ENCODE measurements around the gene RREB1. TPM values are rescaled to one million over a fixed set of nuclear protein-coding genes. Genes with fewer than 3 reads are reported as not detected.

The RREB1 gene
- total and polyA plus RNA-seq, 2 donors (not counting 3 experiments of a cell fraction or from before 2014, with no cell fraction given): 3.7 to 33.0 TPM

GRCh38 chr6:7071405-7071804 lies 36.4 kb upstream of the RREB1 start:
- Histone ChIP-seq H3K4me2 (ENCODE audit: insufficient read depth, low read length) (no peak overlapping the region), H3K9me3 (replicated peaks; ENCODE audit: control insufficient read depth, insufficient read depth, low read length) (no peaks in the 10 kb centered on the region), H3K4me3 (replicated peaks in 1 of 3; ENCODE audit: insufficient read depth in 1 of 3, low read depth in 1 of 3, low read length in 3 of 3) (no peak overlapping the region), H3K27me3 (ENCODE audit: control insufficient read depth in 2 of 2, insufficient read depth in 2 of 2, low read length in 2 of 2) (no peaks in the 10 kb centered on the region), H3K36me3 (ENCODE audit: control insufficient read depth in 2 of 2, extremely low read depth in 1 of 2, insufficient read depth in 2 of 2, low read length in 2 of 2) (no peaks in the 10 kb centered on the region), H3K9me1 (replicated peaks; ENCODE audit: control insufficient read depth, extremely low read depth, insufficient read depth, low read length) (no peaks in the 10 kb centered on the region), H4K20me1 (replicated peaks; ENCODE audit: control insufficient read depth, extremely low read depth, insufficient read depth, low read length) (no peaks in the 10 kb centered on the region), H3K27ac (ENCODE audit: insufficient read depth, low read depth, low read length) (no peak overlapping the region), H3K4me1 (ENCODE audit: control insufficient read depth, extremely low read depth, insufficient read depth, low read length) (no peaks in the 10 kb centered on the region), H3K9ac (replicated peaks; ENCODE audit: extremely low read depth, insufficient read depth, low read length) (no peak overlapping the region), H2AFZ (ENCODE audit: low read depth, low read length) (no peak overlapping the region), H3K79me2 (ENCODE audit: control insufficient read depth, insufficient read depth, low read length) (no peaks in the 10 kb centered on the region)
- DNase-seq (ENCODE audit: low read depth, low spot score): no peak
- intact Hi-C loops (cut with micrococcal nuclease) (no loop called here), dilution Hi-C loops (cut with MboI; ENCODE audit: extremely low pct_ligation_motif_present, low sequenced_read_pairs) (no loop called here)
- ChIA-PET CTCF (no interaction called here), POLR2A (no interaction called here)
- FAIRE-seq: no peak
- BruUV-seq (replicated peaks): no TSS peak
- TF ChIP-seq CTCF (IDR thresholded peaks at IDR 0.05; ENCODE audit: extremely low read depth in 1 of 2, insufficient read depth in 1 of 2, low read depth in 1 of 2, low read length in 2 of 2) (no peak), POLR2AphosphoS5 (IDR thresholded peaks at IDR 0.05; ENCODE audit: insufficient read depth, low read depth, low read length) (no peak), JUN (IDR thresholded peaks at IDR 0.05; ENCODE audit: borderline replicate concordance, insufficient read depth, insufficient read length, low read depth) (no peak), MYC (IDR thresholded peaks at IDR 0.05; ENCODE audit: low read depth, low read length) (no peak), MAX (IDR thresholded peaks at IDR 0.05; ENCODE audit: insufficient read depth, insufficient read length) (no peak), POLR2A (IDR thresholded peaks at IDR 0.05; ENCODE audit: low read depth, low read length) (no peak), EZH2 (IDR thresholded peaks at IDR 0.05; ENCODE audit: borderline replicate concordance, low read depth, low read length, severe bottlenecking) (no peak), FOS (IDR thresholded peaks at IDR 0.05; ENCODE audit: borderline replicate concordance, insufficient read depth, low read length) (no peak), GATA2 (IDR thresholded peaks at IDR 0.05; ENCODE audit: insufficient read depth, insufficient read length, low read depth, low read length) (no peak)

All from endothelial cell of umbilical vein (primary cell).